GM18858 (cell line): Measurements from ENCODE around the gene MDC1.

Source experiments
- ATAC-seq: cut with Tn5 transposase; IDR thresholded peaks from one replicate; pipeline ENCODE4 v1.9.1; 2021; ENCODE audit not compliant: unreplicated experiment

The MDC1 gene

DNA sequence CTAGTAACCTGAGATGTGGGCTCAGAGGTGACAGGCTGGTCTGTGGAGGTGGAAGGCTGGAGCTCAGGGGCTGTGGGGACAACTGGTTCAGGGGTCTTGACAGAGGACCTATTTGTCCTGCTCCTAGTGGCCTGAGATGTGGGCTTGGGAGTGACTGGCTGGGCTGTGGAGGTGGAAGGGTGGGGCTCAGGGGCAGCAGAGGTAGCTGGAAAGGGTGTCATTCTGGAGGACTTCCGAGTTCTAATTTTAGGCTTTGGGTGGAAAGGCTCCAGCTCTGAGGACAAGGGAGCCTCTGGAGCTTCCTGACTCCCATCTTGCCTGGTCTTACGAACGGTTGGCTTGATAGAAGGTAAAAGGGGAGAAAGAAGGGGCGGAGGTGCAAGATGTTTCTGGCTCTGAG lies 11.5 kb downstream of the MDC1 start:
- no peak for ATAC-seq

GRCh38 chr6:30703821-30704220 lies 13.3 kb downstream of the MDC1 start:
- no peak for ATAC-seq

DNA sequence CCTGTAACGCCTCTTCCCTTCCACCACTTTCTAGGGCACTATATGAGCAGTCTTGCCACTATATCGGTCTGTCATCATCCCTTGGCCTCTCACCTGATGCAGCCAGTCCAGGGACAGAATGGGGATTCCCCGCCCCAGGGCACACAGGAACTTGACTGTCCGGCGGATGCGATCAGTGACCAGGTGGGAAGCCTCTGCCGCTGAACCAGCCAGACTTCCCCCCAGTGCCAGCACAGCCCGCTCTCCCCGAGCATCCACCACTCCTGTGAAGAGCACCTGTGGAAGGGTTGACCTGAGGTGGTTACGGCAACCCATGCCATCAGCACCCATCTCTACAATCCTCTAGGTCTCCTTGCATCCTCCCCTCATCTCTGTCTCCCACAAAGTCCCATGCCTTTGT lies 14.1 kb downstream of the MDC1 start:
- no peak for ATAC-seq

DNA sequence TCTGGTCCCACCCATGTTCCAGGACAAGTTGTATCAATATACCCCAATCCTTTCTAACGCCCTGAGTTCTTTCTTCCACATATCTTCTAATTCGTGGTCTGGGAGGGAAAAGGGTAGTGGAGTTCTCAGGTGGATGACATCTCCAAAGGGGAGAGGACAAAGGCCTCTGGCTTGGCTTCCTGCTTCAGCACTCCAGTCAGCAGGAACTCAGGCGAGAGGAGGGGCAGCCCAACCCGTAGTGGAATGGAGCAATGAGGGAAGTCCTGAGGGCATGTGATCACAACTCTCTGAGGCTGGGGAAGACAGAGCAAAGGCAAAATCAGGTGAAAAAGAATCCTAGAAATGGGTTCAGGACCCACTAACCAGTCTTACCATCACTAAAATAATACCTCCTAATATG lies 16.7 kb downstream of the MDC1 start:
- ATAC-seq, result no peak

DNA sequence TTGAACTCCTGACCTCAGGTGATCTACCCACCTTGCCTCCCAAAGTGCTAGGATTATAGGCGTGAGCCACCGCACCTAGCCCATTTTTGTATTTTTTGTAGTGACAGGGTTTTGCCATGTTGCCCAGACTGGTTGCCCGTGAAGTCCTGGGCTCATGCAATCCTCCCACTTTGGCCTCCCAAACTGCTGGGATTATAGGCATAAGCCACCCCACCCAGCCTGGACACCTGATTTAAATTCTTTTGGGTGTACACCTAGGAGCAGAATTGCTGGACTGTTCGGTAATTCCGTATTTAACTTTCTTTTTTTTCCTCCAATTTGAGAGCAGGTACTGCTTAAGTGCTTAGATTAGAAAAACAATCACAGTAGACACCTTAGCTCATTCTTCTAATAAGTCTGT lies 20.6 kb downstream of the MDC1 start:
- no peak for ATAC-seq

GRCh38 chr6:30691208-30691847 lies 25.8 kb downstream of the MDC1 start:
- ATAC-seq, result no peak

DNA sequence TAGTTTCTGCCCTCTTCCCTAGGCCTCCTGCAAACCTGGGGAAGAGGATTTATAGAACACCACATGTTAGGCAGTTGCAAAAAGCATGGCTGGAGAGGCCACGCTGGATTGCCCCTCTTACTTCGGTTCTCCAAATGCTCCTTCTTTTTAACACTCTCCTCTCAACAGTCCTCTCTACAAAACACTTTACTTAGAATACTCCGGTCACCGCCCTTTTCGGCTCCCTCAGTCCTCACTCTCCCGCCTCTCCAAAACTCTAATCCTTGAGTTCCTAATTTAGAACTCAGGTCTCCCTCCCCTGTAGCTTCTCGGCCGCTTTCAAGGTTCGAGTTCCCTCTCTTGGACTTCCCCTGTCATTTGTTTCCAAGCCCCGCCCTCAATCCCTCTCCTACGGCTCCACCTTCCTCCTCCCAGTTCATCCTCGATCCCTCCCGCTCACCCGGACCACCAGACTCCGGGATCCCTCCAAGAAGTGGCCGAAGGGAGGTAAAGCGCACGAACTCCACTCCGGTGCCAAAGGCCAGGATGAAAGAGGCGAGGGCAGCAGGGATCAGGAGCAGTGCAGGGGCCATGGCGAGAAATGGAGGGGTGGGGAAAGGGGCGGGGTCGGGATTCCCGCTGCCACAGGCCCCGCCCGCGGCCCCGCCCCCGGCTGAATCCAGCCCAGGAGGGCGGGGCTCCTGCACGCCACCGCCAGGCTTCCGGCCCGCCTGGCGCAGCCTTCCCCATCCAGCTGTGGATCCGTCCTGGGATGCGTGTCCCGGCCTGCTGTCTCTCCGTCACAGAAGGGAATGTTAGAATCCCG lies 26.5 kb downstream of the MDC1 start, which contains the start of gene NRM:
NRM (minus strand) TSS at position 582 of the 805 bp plus-strand sequence; CDS start at position 572, 10 bp downstream.
- ATAC-seq, result no peak

- ATAC-seq, result no peak
Observed at GRCh38 chr6:30689985-30690384, 27.1 kb downstream of the MDC1 start.

DNA sequence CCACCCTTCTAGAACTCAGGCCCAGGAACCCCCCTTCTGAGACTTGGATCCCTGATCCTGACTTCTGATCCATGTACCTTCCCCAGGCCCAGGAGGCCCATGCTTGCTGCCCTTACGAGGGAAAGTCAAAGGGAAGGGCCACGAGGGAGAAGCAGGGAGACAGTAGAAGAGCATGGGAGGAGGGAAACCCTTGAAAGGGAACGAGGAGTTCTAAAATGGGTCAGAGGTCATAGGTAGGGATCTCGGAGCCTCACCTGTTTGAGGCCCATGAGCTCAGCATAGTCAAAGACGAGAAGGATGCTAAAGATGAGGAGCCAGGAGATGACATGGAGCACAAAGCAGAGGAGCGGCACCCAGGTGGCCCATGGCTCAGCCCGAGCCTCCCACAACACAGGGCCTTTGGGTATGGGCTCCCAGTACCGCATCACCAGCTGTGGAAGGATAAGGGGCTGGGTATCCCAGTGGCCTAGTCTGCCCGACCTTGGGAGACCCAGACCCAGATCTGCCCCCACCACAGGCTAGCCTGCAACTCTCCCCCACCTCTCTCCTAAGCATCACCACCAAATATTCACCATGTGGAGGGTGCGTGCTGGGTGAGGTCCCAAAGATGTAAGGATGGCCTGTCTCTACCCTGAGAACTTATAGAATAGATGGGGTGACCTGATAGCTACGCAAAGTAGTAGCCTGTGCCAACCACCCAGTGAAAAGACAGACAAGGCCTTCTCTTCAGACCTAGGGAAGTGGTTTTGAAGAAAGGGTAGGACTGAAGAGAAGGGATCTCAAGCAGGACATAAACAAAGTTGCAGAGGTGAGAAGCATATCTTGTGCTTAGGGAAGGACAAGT lies 27.8 kb downstream of the MDC1 start:
- no peak for ATAC-seq

DNA sequence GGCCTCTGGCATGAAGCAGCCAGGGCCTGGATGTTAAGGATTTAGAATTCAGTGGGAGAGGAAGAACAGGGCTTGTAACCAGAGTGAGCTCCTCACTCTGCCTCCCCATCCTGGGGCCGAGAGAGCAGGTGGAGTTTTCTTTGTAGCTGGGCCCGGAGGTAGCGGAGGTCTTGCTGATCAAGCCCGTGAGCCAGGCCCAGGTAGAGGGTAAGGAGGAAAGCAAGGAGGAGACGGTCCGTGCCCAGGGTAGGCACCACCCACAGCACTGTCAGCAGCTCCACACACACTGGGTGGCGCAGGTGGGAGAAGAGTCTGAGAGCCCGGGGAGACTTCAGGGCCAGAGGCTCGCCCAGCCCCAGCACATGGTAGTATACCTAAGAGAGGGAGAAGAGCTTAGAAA lies 28.5 kb downstream of the MDC1 start:
- no peak for ATAC-seq

GRCh38 chr6:30687659-30688431 lies 29.2 kb downstream of the MDC1 start:
- ATAC-seq, result no peak

DNA sequence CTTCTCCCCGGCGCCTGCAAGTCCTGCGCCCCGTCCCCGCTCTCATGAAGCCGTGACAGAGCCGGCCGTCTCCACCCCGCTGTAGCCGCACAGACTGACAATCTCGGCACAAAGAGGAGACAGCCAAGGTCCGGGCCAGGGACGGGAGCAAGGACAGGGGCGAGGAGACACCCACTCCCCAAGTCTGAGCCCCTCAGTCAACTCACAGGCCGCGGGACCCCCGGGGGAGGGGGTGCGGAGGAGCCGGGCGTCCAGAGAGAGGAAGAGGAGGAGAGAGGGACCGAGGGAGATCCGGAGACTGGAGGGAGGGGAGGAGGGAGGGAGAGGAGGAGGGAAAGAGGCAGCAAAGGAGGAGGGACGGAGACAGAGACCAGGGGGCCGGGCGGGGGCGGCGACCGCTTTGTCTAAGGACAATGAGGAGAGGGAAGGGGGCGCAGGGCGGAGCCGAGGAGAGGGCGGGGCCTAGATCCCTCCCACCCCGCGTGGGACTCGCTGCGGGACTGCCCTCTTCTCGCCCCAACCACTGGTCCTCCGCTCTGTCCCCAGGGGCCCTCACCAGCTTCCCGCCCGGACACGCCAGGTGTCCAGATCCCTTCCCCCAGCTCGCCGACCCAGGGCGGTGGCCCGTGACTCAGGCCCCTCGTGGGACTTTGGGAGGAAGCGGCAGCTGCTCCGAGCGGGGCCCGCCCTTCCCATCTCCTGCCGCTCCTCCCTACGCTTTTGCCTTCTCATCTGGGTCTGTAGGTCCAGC lies 30.0 kb downstream of the MDC1 start:
- ATAC-seq, result no peak

DNA sequence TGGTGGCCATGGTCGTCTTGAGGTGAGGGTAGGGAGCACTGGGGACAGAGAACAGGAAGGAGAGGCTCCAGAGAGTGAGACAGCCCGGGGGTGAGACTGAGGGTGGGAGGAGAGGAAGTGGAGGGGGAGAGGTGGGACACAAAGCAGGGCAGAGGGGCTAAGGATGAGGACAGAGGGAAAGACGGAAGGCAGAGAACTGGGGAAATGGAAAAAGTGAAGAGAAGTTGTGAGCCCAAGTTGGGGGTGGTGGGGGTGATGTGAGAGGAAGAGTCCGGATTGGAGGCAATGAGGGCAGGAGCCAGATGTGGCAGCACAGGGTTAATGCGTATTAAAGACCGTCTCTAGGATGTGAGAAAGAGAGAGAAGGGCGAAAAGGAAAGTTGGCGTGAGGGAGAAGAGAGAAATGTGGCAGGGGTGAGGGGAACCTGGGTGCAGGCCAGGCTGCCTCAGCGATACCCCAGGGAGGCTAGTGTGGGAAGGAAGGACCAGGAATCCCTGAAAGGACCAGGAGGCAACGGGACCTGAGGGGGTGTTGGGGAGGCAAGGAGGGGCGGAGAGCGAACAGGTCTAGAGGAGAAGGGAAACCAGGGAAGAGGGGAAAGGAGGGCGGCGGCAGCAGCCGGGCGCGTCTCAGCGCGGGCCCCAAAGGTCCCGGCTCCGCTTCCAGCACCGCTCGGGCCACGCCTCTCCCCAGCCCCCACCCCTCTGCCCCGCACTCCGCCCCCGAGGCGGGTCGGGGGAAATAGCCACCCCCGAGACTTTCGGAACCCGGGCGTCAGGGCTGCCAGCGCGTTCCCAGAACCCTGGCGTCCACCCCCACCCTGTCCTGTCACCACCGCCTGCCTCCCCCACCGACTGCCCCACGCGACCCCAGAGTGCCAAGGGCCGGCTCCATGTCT lies 30.8 kb downstream of the MDC1 start, which contains the start of gene PPP1R18:
PPP1R18 (minus strand) TSS at position 637 of the 899 bp plus-strand sequence; CDS start at position 10, 627 bp downstream.
- ATAC-seq, result no peak

DNA sequence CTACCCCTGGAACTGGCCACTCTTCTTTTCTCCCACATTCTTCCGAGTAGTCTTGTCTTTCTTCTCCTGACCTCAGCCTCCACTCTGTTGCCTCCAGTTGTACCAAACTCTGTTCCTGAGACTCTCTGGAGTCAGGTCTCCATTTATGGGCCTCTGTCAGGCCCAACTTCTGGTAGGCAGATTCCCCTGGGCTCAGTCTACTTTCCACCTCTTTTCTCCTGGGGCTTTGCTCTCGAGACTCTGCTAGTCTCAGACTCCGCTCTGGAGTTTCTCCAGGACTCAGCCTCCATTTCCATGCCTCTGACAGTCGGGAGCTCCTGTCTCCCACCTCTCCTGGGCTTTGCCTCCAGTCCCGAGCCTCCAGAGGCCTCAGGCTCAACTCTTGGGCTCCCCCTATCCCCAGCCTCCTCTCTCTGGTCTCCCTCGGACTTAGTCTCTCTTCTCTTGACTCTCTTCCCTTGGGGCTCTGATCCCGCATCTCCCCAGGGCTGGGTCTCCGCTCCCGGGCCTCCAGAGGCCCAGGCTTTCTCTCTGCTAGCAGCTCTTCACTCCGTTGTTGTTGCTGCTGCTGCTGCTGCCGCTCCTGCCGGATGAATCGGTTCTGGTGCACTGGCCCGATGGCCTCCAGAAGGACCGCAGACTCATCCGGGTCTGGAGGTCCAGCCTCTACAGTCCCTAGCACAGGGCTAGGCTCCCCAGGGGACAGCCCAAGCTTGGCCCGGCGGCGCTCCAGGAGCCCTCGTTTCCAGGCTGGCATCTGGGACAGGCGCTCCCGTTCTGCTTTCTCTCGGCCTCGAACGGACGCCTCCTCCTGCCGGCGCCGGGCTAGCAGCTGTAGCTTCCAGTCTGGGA lies 31.7 kb downstream of the MDC1 start:
- ATAC-seq, result no peak

DNA sequence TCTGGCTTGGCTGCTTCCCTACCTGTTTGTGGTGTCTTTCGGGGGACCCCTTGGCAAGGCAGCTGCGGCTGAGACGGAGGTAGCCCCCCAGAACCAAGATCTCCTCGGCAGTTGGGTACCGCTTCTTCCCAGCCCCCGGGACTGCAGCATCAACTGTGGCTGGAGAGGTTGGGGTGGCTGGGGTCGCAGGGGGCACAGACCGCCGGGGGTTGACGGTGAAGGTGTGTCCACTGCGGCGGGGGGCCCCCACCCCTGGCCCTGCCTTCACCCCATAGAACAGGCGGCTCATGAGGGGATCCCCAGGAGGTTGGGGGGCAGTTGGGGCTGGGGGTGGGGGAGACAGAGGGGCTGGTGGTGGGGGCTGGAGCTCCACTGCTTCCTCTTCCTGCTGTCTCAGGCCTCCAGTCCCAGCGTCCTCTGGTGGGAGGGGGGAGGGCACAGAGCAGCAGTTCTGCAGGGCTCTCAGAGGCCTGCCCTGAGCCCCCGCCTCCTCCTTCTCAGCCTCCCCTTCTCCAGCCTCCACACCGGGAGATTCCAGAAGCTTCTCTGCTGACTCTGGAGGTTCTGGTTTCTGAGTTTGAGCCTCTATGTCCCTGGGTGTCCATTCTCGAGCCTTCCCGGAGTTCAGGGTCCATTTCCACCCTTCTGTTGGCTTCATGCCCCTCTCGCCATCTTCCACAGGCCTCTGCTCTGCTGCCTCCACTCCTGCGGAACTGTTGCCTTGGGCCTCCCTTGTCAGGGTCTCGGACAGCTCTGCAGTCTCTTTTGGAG lies 32.5 kb downstream of the MDC1 start:
- no peak for ATAC-seq

GRCh38 chr6:30683980-30684338 lies 33.1 kb downstream of the MDC1 start:
- ATAC-seq, result no peak

DNA sequence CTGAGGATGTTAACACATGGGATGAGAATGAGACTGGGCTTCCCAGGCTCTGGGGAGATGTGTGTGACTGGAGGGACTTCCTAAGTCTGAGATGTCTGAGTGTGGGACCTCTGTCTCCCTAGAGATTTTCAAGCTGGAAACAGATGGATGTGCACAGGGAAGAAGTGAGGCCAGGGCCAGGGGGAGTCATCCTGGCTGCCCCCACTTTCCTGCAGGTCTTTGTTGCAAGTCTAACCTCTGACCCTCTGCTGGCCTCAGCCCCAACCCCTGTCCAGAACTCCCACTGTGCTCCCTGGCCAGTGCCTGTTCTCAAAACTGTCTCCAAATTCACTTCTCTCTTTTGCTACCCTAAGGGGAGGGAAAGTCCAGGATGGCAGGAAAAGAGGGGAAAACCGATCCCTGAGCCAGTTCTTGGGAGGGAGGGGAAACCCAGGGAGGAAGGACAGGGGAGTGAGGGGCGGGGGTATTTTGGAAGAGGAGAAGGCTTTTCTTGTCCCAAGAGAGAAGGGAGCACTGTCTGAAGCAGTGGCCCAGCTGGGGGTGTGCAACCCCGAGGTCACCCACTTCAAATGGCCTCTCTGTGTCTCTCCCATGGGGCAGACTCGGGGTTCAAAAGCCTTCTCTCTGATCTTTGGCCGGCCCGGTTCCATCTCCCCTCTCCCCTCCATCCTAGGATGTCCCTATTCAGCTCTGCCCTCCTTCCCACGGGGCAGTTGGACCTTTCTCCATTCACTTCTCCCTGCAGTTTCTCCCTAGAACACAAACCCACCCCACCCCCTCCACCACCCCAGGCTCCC lies 33.7 kb downstream of the MDC1 start:
- no peak for ATAC-seq
